H1 (cell line): Measurements from ENCODE around the gene LCP1. TPM values are rescaled to one million over a fixed set of nuclear protein-coding genes. Genes with fewer than 3 reads are reported as not detected.

Source experiments
- BACH1 ChIP-seq: IDR thresholded peaks from 2 replicates; pipeline ENCODE4 v1.6.1; 2012; ENCODE audit warnings: low read length, improper control_type of control experiment
- BCL11A ChIP-seq, 2 experiments: IDR thresholded peaks; one replicate each; pipeline ENCODE4 v1.6.1; 2011; ENCODE audit warnings: low read depth in 2 of 2, low read length in 2 of 2, mild to moderate bottlenecking in 2 of 2
- CEBPB ChIP-seq: IDR thresholded peaks from 2 replicates; pipeline ENCODE4 v1.6.1; 2012; ENCODE audit warnings: low read depth, low read length
- NANOG ChIP-seq: IDR thresholded peaks from 2 replicates; pipeline ENCODE4 v1.6.1; 2011; ENCODE audit warnings: low read length, low read depth, mild to moderate bottlenecking, inconsistent platforms; ENCODE audit not compliant: insufficient read depth, poor library complexity, severe bottlenecking
- TAF1 ChIP-seq: IDR thresholded peaks from 2 replicates; pipeline ENCODE4 v1.6.1; 2011; ENCODE audit warnings: mild to moderate bottlenecking, low read depth, low read length
- USF2 ChIP-seq: IDR thresholded peaks from 2 replicates; pipeline ENCODE4 v1.6.1; 2011; ENCODE audit warnings: low read length, improper control_type of control experiment
- polyA plus RNA-seq, 7 experiments: library from polyadenylated mRNA; depleted of rRNA in 3 of 7; stranded (reverse) in 5 of 7; unstranded in 2 of 7; fragments of >200 nt in 5 of 7; fragments of 200-250 nt in 2 of 7; gene quantifications; 1 replicate in 5 of 7; 2 replicates in 1 of 7; 4 replicates in 1 of 7; pipeline versions ENCODE4 v1.2.1 to v1.2.3, GENCODE V29; 2011 to 2013; ENCODE audit warnings: missing spikeins in 2 of 7, mixed read lengths in 2 of 7
- total RNA-seq: library from RNA; stranded (reverse); fragmentation: NEBNext Ultra II Directional; extraction: Animal tissue kit (Norgen Biotek cat#: 25700); gene quantifications from 2 replicates; pipeline ENCODE4 v1.2.1, GENCODE V29; 2021

Gene LCP1
- total and polyA plus RNA-seq, 2 of the 8 experiments (the other 6 are each of a cell fraction or from before 2014, with no cell fraction given) = 0.65 to 4.3 TPM

GRCh38 chr13:46116653-46117502 lies 65.1 kb downstream of the LCP1 start (continued):
- TF ChIP-seq NANOG (no peak), BACH1 (no peak), CEBPB (no peak), USF2 (no peak), BCL11A (IDR thresholded peaks at IDR 0.05; ENCODE audit: low read depth in 2 of 2, low read length in 2 of 2) (no peak), TAF1 (no peak)
